IMR-90 (cell line): ENCODE results near the gene NAV2. TPM values are rescaled to one million over a fixed set of nuclear protein-coding genes. Genes with fewer than 3 reads are reported as not detected.
A peak's percentile ranks its signal among the peaks of the same experiment; 100 is the strongest.

Source experiments
- ATAC-seq: fragments of 200-7000 bp; cut with Tn5 transposase; 2 replicates; pipeline ENCODE4 v1.9.1; 2020; ENCODE audit warnings: low read depth, mild to moderate bottlenecking, moderate library complexity
- BruUV-seq: library from RNA; stranded (reverse); fragments of 400-500 nt; replicated peaks from 2 replicates; lab custom pipeline; 2021; lab: Mats Ljungman, UMichigan
- CTCF ChIA-PET: fragments of 300-600 bp; formaldehyde crosslinking; extraction: SDS; loops from one replicate; lab custom pipeline; 2021; ENCODE audit warnings: antibody characterized with exemption; lab: Yijun Ruan, JAX
- POLR2A ChIA-PET: fragments of 300-600 bp; sonication (Branson Sonifier 250); formaldehyde crosslinking; loops from one replicate; lab custom pipeline; 2022; ENCODE audit warnings: antibody characterized with exemption; ENCODE audit not compliant: unreplicated experiment; lab: Charles Lee
- DNase-seq: peaks from one replicate; pipeline ENCODE4 v3.0.0; 2013
- H2AFZ ChIP-seq: replicated peaks from 2 replicates; pipeline ENCODE3; 2013; ENCODE audit warnings: low read length, mild to moderate bottlenecking; ENCODE audit not compliant: poor library complexity
- H2AK5ac ChIP-seq: 2 replicates; pipeline ENCODE4 v1.6.1; 2013; ENCODE audit warnings: low read depth, low read length, inconsistent platforms
- H2AK9ac ChIP-seq: replicated peaks from 2 replicates; pipeline ENCODE3; 2013; ENCODE audit warnings: mild to moderate bottlenecking, low read depth, low read length, moderate library complexity; ENCODE audit not compliant: poor library complexity
- H2BK120ac ChIP-seq: 2 replicates; pipeline ENCODE4 v1.6.1; 2013; ENCODE audit warnings: low read depth, low read length, inconsistent platforms
- H2BK15ac ChIP-seq: 3 replicates; pipeline ENCODE4 v1.6.1; 2013; ENCODE audit warnings: low read depth, low read length, inconsistent platforms
- H2BK20ac ChIP-seq: 2 replicates; pipeline ENCODE4 v1.6.1; 2013; ENCODE audit warnings: low read depth, mild to moderate bottlenecking, inconsistent platforms, low read length, moderate library complexity
- H2BK5ac ChIP-seq: 2 replicates; pipeline ENCODE4 v1.6.1; 2013; ENCODE audit warnings: mild to moderate bottlenecking, low read depth, low read length, inconsistent platforms; ENCODE audit not compliant: poor library complexity, severe bottlenecking
- H3K14ac ChIP-seq: replicated peaks from 2 replicates; pipeline ENCODE4 v1.6.1; 2013; ENCODE audit warnings: low read depth, low read length, inconsistent platforms
- H3K18ac ChIP-seq: 2 replicates; pipeline ENCODE4 v1.6.1; 2013; ENCODE audit warnings: low read depth, low read length, control low read depth
- H3K23ac ChIP-seq: 2 replicates; pipeline ENCODE4 v1.6.1; 2013; ENCODE audit warnings: low read depth, low read length, inconsistent platforms
- H3K27ac ChIP-seq: 2 replicates; pipeline ENCODE4 v1.5.1; 2013; ENCODE audit warnings: mild to moderate bottlenecking, control low read depth, low read length; ENCODE audit not compliant: insufficient read depth
- H3K27me3 ChIP-seq: 2 replicates; pipeline ENCODE4 v1.6.1; 2013; ENCODE audit warnings: low read length; ENCODE audit not compliant: control insufficient read depth, insufficient read depth
- H3K36me3 ChIP-seq: 2 replicates; pipeline ENCODE4 v1.6.1; 2013; ENCODE audit warnings: low read length, mixed read lengths; ENCODE audit not compliant: control insufficient read depth, insufficient read depth
- H3K4ac ChIP-seq: 2 replicates; pipeline ENCODE4 v1.6.1; 2013; ENCODE audit warnings: low read depth, low read length, inconsistent platforms
- H3K4me1 ChIP-seq: 2 replicates; pipeline ENCODE4 v1.6.1; 2013; ENCODE audit warnings: low read length, mixed read lengths; ENCODE audit not compliant: control insufficient read depth, insufficient read depth
- H3K4me2 ChIP-seq: 2 replicates; pipeline ENCODE4 v1.6.1; 2013; ENCODE audit warnings: low read depth, mild to moderate bottlenecking, control low read depth, low read length, moderate library complexity
- H3K4me3 ChIP-seq: 2 replicates; pipeline ENCODE4 v1.5.1; 2013; ENCODE audit warnings: low read depth, mild to moderate bottlenecking, control low read depth, low read length, moderate library complexity; ENCODE audit not compliant: insufficient read depth
- H3K56ac ChIP-seq: 2 replicates; pipeline ENCODE4 v1.6.1; 2013; ENCODE audit warnings: low read length, inconsistent platforms; ENCODE audit not compliant: insufficient read depth; ENCODE audit errors: extremely low read depth
- H3K79me1 ChIP-seq, 2 experiments: 2 replicates each; pipeline ENCODE4 v1.6.1; 2013; ENCODE audit warnings: low read length in 2 of 2, inconsistent platforms in 1 of 2, low read depth in 1 of 2
- H3K9ac ChIP-seq: 2 replicates; pipeline ENCODE4 v1.6.1; 2013; ENCODE audit warnings: low read depth, low read length, control low read depth
- H3K9me1 ChIP-seq: 2 replicates; pipeline ENCODE4 v1.6.1; 2013; ENCODE audit warnings: low read length, inconsistent platforms; ENCODE audit not compliant: insufficient read depth
- H3K9me3 ChIP-seq: 2 replicates; pipeline ENCODE4 v1.6.1; 2013; ENCODE audit warnings: low read length; ENCODE audit not compliant: control insufficient read depth, insufficient read depth
- H4K20me1 ChIP-seq: 2 replicates; pipeline ENCODE4 v1.6.1; 2013; ENCODE audit warnings: low read length, inconsistent platforms; ENCODE audit not compliant: insufficient read depth
- H4K5ac ChIP-seq: 2 replicates; pipeline ENCODE4 v1.6.1; 2013; ENCODE audit warnings: mild to moderate bottlenecking, low read depth, low read length, control low read depth
- H4K8ac ChIP-seq, 2 experiments: 2 replicates each; pipeline ENCODE4 v1.6.1; 2013; ENCODE audit warnings: low read depth in 2 of 2, low read length in 2 of 2, control low read depth in 1 of 2, inconsistent platforms in 1 of 2
- H4K91ac ChIP-seq: 2 replicates; pipeline ENCODE4 v1.6.1; 2013; ENCODE audit warnings: low read depth, low read length, inconsistent platforms; ENCODE audit not compliant: insufficient read depth
- BHLHE40 ChIP-seq: fragments of 150-350 bp; IDR thresholded peaks from 2 replicates; pipeline ENCODE4 v1.6.1; 2016; ENCODE audit warnings: mild to moderate bottlenecking, low read depth, low read length
- CEBPB ChIP-seq: IDR thresholded peaks from 2 replicates; pipeline ENCODE4 v1.6.1; 2012; ENCODE audit warnings: low read depth, low read length, improper control_type of control experiment
- CHD1 ChIP-seq: IDR thresholded peaks from 2 replicates; pipeline ENCODE4 v1.6.1; 2012; ENCODE audit warnings: low read depth, low read length, improper control_type of control experiment
- CTCF ChIP-seq: conservative IDR thresholded peaks from 2 replicates; pipeline ENCODE4 v1.5.1; 2012; ENCODE audit warnings: mild to moderate bottlenecking, low read depth, low read length, improper control_type of control experiment
- ELK1 ChIP-seq: fragments of 150-350 bp; IDR thresholded peaks from 2 replicates; pipeline ENCODE4 v1.6.1; 2016; ENCODE audit warnings: low read depth, mild to moderate bottlenecking, low read length, moderate library complexity, borderline replicate concordance
- FOS ChIP-seq: fragments of 150-350 bp; IDR thresholded peaks from 2 replicates; pipeline ENCODE4 v1.6.1; 2016; ENCODE audit warnings: low read depth, low read length
- MAZ ChIP-seq: IDR thresholded peaks from 2 replicates; pipeline ENCODE4 v1.6.1; 2012; ENCODE audit warnings: low read depth, mild to moderate bottlenecking, low read length, improper control_type of control experiment, moderate library complexity, borderline replicate concordance
- MXI1 ChIP-seq: IDR thresholded peaks from 2 replicates; pipeline ENCODE4 v1.6.1; 2012; ENCODE audit warnings: low read depth, mild to moderate bottlenecking, low read length, moderate library complexity, borderline replicate concordance
- NFE2L2 ChIP-seq: fragments of 150-350 bp; IDR thresholded peaks from 2 replicates; pipeline ENCODE4 v1.6.1; 2016; ENCODE audit warnings: low read depth, mild to moderate bottlenecking, low read length
- POLR2A ChIP-seq: IDR thresholded peaks from 2 replicates; pipeline ENCODE4 v1.6.1; 2012; ENCODE audit warnings: mild to moderate bottlenecking, low read depth, low read length
- RAD21 ChIP-seq: IDR thresholded peaks from 2 replicates; pipeline ENCODE4 v1.6.1; 2012; ENCODE audit warnings: low read length, improper control_type of control experiment
- RCOR1 ChIP-seq: IDR thresholded peaks from 2 replicates; pipeline ENCODE4 v1.6.1; 2012; ENCODE audit warnings: mild to moderate bottlenecking, low read length, improper control_type of control experiment; ENCODE audit not compliant: insufficient replicate concordance
- RFX5 ChIP-seq: IDR thresholded peaks from 2 replicates; pipeline ENCODE4 v1.8.0; 2012; ENCODE audit warnings: low read depth, mild to moderate bottlenecking, low read length, moderate library complexity
- SMC3 ChIP-seq: fragments of 150-350 bp; IDR thresholded peaks from 2 replicates; pipeline ENCODE4 v1.6.1; 2016; ENCODE audit warnings: low read depth, mild to moderate bottlenecking, antibody characterized with exemption, low read length, moderate library complexity
- USF2 ChIP-seq: fragments of 150-350 bp; IDR thresholded peaks from 2 replicates; pipeline ENCODE4 v1.6.1; 2017; ENCODE audit warnings: mild to moderate bottlenecking, antibody characterized with exemption, low read length, low read depth
- WGBS, 2 experiments: methylation state at CpG; one replicate each; pipeline versions ENCODE4 v1.1.5 to v1.1.7; 2013; ENCODE audit warnings: missing lambda C conversion rate in 2 of 2; ENCODE audit not compliant: insufficient read length in 1 of 2; ENCODE audit errors: extremely low coverage in 2 of 2; 5-methylcytosine and 5-hydroxymethylcytosine counted together
- dilution Hi-C: fragments of 300-500 bp; cut with HindIII; formaldehyde crosslinking; loops from one replicate; pipeline ENCODE4 v1.14.3; 2018; ENCODE audit warnings: low sequenced_read_pairs; ENCODE audit not compliant: unreplicated experiment
- in situ Hi-C: fragments of 300-500 bp; cut with MboI; formaldehyde crosslinking; loops from 3 replicates; pipeline ENCODE4 v1.14.3; 2019; ENCODE audit warnings: low sequenced_read_pairs, inconsistent platforms, mixed read lengths
- intact Hi-C: fragments of 100-400 bp; cut with micrococcal nuclease; formaldehyde crosslinking; loops from 2 replicates; pipeline ENCODE4 v1.10.0; 2022
- polyA plus RNA-seq, 3 experiments: library from polyadenylated mRNA; depleted of rRNA; stranded (reverse); fragments of >200 nt; gene quantifications; 2 replicates each; pipeline ENCODE4 v1.2.3, GENCODE V29; 2012; ENCODE audit warnings: low replicate concordance in 1 of 3
- total RNA-seq: library from RNA; depleted of rRNA; stranded (reverse); fragments of >200 nt; gene quantifications from 2 replicates; pipeline ENCODE4 v1.2.3, GENCODE V29; 2012

Gene NAV2
- total and polyA plus RNA-seq, 2 of the 4 experiments (the other 2 are of a cell fraction), result 4.5 to 12.6 TPM

- ChIA-PET CTCF (interaction anchor here (0.9 to 1.0 kb wide), 2 partner anchors 23 to 43 kb away, joined by 3 to 6 read pairs; no protein-coding TSS in a partner anchor), POLR2A (no interaction called here)
- H3K4me3 ChIP-seq, result no peak overlapping the region
- H2AK9ac ChIP-seq, result no peak overlapping the region
- no peak overlapping the region for H2BK120ac ChIP-seq
- peaks cover 20% of the 10 kb centered on the region for H3K36me3 ChIP-seq
- peaks cover 9% of the 10 kb centered on the region for H3K4me1 ChIP-seq
- H3K9ac ChIP-seq, result no peak overlapping the region
- H3K4ac ChIP-seq, result no peak overlapping the region
- BruUV-seq, result no TSS peak
- intact Hi-C loops (no loop called here), dilution Hi-C loops (no loop called here), in situ Hi-C loops (no loop called here)
- no peaks in the 10 kb centered on the region for H3K27me3 ChIP-seq
- no peak overlapping the region for H3K56ac ChIP-seq
- 0 out of 2 replicates have a peak overlapping the region, but pooled peaks have one; percentile 2 for H2BK20ac ChIP-seq
- H4K8ac ChIP-seq, result no peak overlapping the region
- no peak overlapping the region for H4K5ac ChIP-seq
- H2AK5ac ChIP-seq, result no peak overlapping the region
- no peak overlapping the region for H3K23ac ChIP-seq
- no peak overlapping the region for H2AFZ ChIP-seq
- H3K14ac ChIP-seq, result no peak overlapping the region
- DNase-seq, result peak; percentile 31
- no CpG with 5 or more reads among the region's 3 CpGs for WGBS, 2 experiments
- no peak overlapping the region for H3K4me2 ChIP-seq
- H3K79me1 ChIP-seq, result no peaks in the 10 kb centered on the region
- no peak overlapping the region for H3K18ac ChIP-seq
- no peak overlapping the region for H2BK15ac ChIP-seq
- peaks cover 14% of the 10 kb centered on the region; the same call in 1 of the 2 replicates for H3K9me1 ChIP-seq
- H3K27ac ChIP-seq, result no peak overlapping the region
- no peak overlapping the region for H2BK5ac ChIP-seq
- no peak overlapping the region for H4K91ac ChIP-seq
- H4K20me1 ChIP-seq, result no peaks in the 10 kb centered on the region; the same call in 1 of the 2 replicates
- ATAC-seq, result peak; percentile 39
- no peaks in the 10 kb centered on the region for H3K9me3 ChIP-seq
- no peak for TF ChIP-seq CHD1
- TF ChIP-seq RAD21, result no peak
- no peak for TF ChIP-seq USF2
- no peak for TF ChIP-seq SMC3
- no peak for TF ChIP-seq NFE2L2
- TF ChIP-seq FOS, result no peak
- TF ChIP-seq RCOR1, result no peak
- TF ChIP-seq MAZ, result no peak
- no peak for TF ChIP-seq ELK1
- no peak for TF ChIP-seq MXI1
- no peak for TF ChIP-seq CTCF
- TF ChIP-seq CEBPB, result no peak
- no peak for TF ChIP-seq POLR2A
- TF ChIP-seq RFX5, result no peak
- TF ChIP-seq BHLHE40, result no peak
Measured at GRCh38 chr11:20058749-20059458, 346.3 kb downstream of the NAV2 start.
